Activated T-helper 2 cell treated with anti-CD3 and anti-CD28 coated beads, Interferon-gamma antibody, Interleukin-2, Interleukin-4, amounts not matched to agents 10 μg/mL and 5 μg/mL and 100 μg/mL, durations not matched to agents 14 hours and 24 hours and 36 hours (primary cell): ENCODE measurements around the gene SORL1. TPM values are rescaled to one million over a fixed set of nuclear protein-coding genes. Genes with fewer than 3 reads are reported as not detected.

Source experiments
- DNase-seq: peaks from one replicate; pipeline ENCODE4 v3.0.0; 2021; ENCODE audit warnings: low spot score
- H3K27ac Mint-ChIP-seq: one replicate; pipeline ENCODE4 v1.8.0; 2021; ENCODE audit warnings: mixed read lengths
- H3K27me3 Mint-ChIP-seq: one replicate; pipeline ENCODE4 v1.8.0; 2021; ENCODE audit warnings: low read depth, mixed read lengths
- H3K36me3 Mint-ChIP-seq: one replicate; pipeline ENCODE4 v1.8.0; 2021; ENCODE audit warnings: low read depth, mixed read lengths
- H3K4me1 Mint-ChIP-seq: one replicate; pipeline ENCODE4 v1.8.0; 2021; ENCODE audit warnings: low read depth, mixed read lengths
- H3K4me3 Mint-ChIP-seq: one replicate; pipeline ENCODE4 v1.8.0; 2021; ENCODE audit warnings: low read depth, mild to moderate bottlenecking, moderate library complexity, mixed read lengths
- H3K9me3 Mint-ChIP-seq: one replicate; pipeline ENCODE4 v1.8.0; 2021; ENCODE audit warnings: mixed read lengths
- intact Hi-C: fragments of 100-400 bp; cut with micrococcal nuclease; formaldehyde crosslinking; loops from one replicate; pipeline ENCODE4 v1.15.1; 2023
- total RNA-seq: library from RNA; stranded (reverse); gene quantifications from 2 replicates; pipeline ENCODE4 v1.2.3, GENCODE V29; 2022

SORL1 gene
- total RNA-seq, 1 donor from 2014 or later: 20.2 TPM

- peaks cover 65% of the 10 kb centered on the region for H3K36me3 Mint-ChIP-seq
- intact Hi-C loops: no loop called here
- H3K4me3 Mint-ChIP-seq: no peak overlapping the region
- no peak overlapping the region for H3K27ac Mint-ChIP-seq
- DNase-seq: no peak
- H3K9me3 Mint-ChIP-seq: no peaks in the 10 kb centered on the region
- peaks cover 14% of the 10 kb centered on the region for H3K4me1 Mint-ChIP-seq
- no peaks in the 10 kb centered on the region for H3K27me3 Mint-ChIP-seq
These were observed 60.7 kb downstream of the SORL1 start for GRCh38 chr11:121512468-121513465.

DNA sequence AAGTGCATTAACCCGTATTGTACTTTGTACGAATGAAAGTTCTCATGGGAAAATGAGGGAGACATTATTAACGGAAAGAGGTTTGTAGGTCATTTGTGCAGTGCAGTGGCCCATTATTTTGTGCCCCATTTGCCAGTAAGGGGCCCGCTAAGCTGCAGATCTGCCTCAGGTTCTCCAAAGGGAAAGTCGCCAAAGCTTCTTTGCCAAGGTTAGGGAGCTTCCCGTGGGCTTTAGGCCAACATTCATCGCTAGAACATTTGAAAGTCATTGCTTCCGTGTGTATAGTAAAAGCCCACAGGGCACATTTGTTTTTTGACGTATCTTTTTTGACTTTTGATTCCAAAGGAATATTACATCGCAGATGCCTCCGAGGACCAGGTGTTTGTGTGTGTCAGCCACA is 61.7 kb downstream of the SORL1 start:
- Mint-ChIP-seq H3K4me1 (peaks cover 14% of the 10 kb centered on the region), H3K27me3 (no peaks in the 10 kb centered on the region), H3K4me3 (no peak overlapping the region), H3K9me3 (no peaks in the 10 kb centered on the region), H3K36me3 (peaks cover 63% of the 10 kb centered on the region), H3K27ac (no peak overlapping the region)
- DNase-seq: no peak
- intact Hi-C loops: no loop called here

DNA sequence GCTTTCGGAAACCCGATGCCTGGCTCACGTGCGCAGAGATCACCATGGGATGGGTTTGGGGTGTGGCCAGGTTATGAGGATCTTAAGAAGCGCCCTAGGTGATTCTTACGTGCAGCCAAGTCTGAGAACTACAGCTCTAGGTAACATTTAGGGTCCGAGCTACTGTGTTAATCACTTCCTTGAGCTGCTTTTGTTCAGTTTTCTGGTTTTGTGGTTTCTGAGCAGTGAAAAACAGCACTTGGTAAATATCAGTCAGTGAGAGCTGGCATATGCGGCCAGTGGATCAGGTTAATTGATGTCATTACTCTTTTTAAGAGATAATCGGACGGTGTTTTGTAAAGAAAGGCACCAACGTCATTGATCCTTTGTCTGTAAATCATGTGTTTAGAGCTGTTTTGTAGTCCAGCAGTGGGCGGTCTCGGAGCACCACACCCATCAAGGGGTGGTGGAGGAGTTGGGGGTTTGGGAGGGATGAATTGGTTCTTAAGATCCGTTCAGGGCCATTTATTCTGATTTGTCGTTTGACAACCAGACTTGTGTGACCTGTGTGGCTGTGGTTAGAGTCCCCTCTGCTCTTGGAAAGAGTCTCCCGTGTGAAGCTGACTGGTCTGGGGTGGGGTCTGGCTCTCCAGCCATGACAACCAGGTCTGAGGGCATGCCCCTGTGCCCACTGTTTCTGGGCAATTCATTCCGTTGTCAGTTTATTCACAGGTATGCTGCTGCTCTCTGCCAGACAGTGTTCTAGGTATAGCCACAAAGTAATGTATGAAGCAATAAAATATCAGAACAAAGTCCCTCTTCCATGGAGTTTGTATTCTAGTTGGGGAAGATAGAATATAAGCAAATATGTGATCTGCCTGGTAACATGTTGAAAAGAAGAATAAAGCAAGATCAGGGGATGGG is 62.6 kb downstream of the SORL1 start:
- Mint-ChIP-seq H3K9me3 (no peaks in the 10 kb centered on the region), H3K4me3 (no peak overlapping the region), H3K36me3 (peaks cover 60% of the 10 kb centered on the region), H3K27ac (no peak overlapping the region), H3K4me1 (peaks cover 14% of the 10 kb centered on the region), H3K27me3 (no peaks in the 10 kb centered on the region)
- intact Hi-C loops: no loop called here
- DNase-seq: no peak

GRCh38 chr11:121515335-121515671 is 63.2 kb downstream of the SORL1 start:
- Mint-ChIP-seq H3K27me3 (no peaks in the 10 kb centered on the region), H3K9me3 (no peaks in the 10 kb centered on the region), H3K36me3 (peaks cover 61% of the 10 kb centered on the region), H3K4me1 (peaks cover 16% of the 10 kb centered on the region), H3K4me3 (no peak overlapping the region), H3K27ac (no peak overlapping the region)
- intact Hi-C loops: no loop called here
- no peak for DNase-seq

GRCh38 chr11:121517996-121518395 is 65.9 kb downstream of the SORL1 start:
- H3K9me3 Mint-ChIP-seq: no peaks in the 10 kb centered on the region
- H3K36me3 Mint-ChIP-seq: peaks cover 60% of the 10 kb centered on the region
- H3K4me1 Mint-ChIP-seq: peaks cover 30% of the 10 kb centered on the region

DNA sequence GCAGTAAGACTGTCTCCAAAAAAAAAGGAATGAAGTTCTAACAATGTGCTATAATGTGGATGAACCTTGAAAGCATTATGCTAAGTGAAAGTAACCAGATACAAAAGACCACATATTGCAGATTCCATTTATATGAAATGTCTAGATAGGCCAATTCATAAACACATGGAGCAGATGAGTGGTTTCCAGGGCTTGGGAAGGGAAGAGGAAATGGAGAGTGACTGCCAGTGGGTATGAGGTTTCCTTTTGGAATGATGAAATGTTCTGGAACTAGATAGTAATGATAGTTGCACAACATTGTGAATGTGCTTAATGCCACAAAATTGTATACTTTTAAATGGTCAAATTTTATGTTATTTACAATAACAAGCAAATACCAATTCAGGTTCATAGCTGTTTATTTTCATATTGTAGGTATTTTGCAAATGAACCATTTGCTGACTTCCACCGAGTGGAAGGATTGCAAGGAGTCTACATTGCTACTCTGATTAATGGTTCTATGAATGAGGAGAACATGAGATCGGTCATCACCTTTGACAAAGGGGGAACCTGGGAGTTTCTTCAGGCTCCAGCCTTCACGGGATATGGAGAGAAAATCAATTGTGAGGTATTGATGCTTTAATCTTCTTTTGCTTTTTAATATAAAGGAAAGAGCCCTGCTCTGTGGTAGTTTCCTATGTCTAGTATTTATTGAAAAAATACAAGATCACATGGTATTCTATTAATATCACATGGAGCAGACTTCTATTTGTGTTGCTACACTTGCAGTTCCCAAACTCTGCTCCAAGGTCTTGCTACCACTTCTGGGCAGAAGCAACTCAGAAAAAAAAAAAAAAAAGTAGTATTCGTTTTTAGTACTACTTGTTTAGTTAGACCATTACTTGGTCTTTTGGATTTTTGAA is 68.4 kb downstream of the SORL1 start:
- Mint-ChIP-seq H3K36me3 (peaks cover 63% of the 10 kb centered on the region), H3K9me3 (peaks cover 16% of the 10 kb centered on the region), H3K27ac (no peak overlapping the region), H3K27me3 (no peaks in the 10 kb centered on the region), H3K4me3 (no peak overlapping the region), H3K4me1 (peaks cover 17% of the 10 kb centered on the region)
- intact Hi-C loops: no loop called here
- DNase-seq: no peak

More at GRCh38 chr11:121517996-121518395, 65.9 kb downstream of the SORL1 start:
- DNase-seq: no peak
- H3K4me3 Mint-ChIP-seq: no peak overlapping the region
- intact Hi-C loops: no loop called here
- H3K27me3 Mint-ChIP-seq: no peaks in the 10 kb centered on the region
- H3K27ac Mint-ChIP-seq: no peak overlapping the region

GRCh38 chr11:121521145-121522042 is 69.3 kb downstream of the SORL1 start:
- intact Hi-C loops: no loop called here
- Mint-ChIP-seq H3K4me1 (peaks cover 17% of the 10 kb centered on the region), H3K36me3 (peaks cover 67% of the 10 kb centered on the region), H3K4me3 (no peak overlapping the region), H3K27me3 (no peaks in the 10 kb centered on the region), H3K9me3 (peaks cover 25% of the 10 kb centered on the region), H3K27ac (no peak overlapping the region)
- DNase-seq: no peak

GRCh38 chr11:121522043-121522941 is 70.2 kb downstream of the SORL1 start:
- H3K27me3 Mint-ChIP-seq: no peaks in the 10 kb centered on the region
- H3K9me3 Mint-ChIP-seq: peaks cover 27% of the 10 kb centered on the region
- no peak for DNase-seq
- no peak overlapping the region for H3K27ac Mint-ChIP-seq
- intact Hi-C loops: no loop called here
- no peak overlapping the region for H3K4me3 Mint-ChIP-seq
- H3K4me1 Mint-ChIP-seq: peaks cover 17% of the 10 kb centered on the region
- peaks cover 70% of the 10 kb centered on the region for H3K36me3 Mint-ChIP-seq

GRCh38 chr11:121523581-121524232 is 71.6 kb downstream of the SORL1 start:
- DNase-seq: no peak
- intact Hi-C loops: no loop called here
- no peak overlapping the region for H3K4me3 Mint-ChIP-seq
- peaks cover 71% of the 10 kb centered on the region for H3K36me3 Mint-ChIP-seq
- no peaks in the 10 kb centered on the region for H3K27me3 Mint-ChIP-seq
- H3K9me3 Mint-ChIP-seq: peaks cover 36% of the 10 kb centered on the region
- H3K27ac Mint-ChIP-seq: no peak overlapping the region
- H3K4me1 Mint-ChIP-seq: peaks cover 15% of the 10 kb centered on the region

GRCh38 chr11:121524233-121524631 is 72.1 kb downstream of the SORL1 start:
- Mint-ChIP-seq H3K4me1 (peaks cover 15% of the 10 kb centered on the region), H3K27ac (no peak overlapping the region), H3K36me3 (peaks cover 76% of the 10 kb centered on the region), H3K9me3 (peaks cover 38% of the 10 kb centered on the region), H3K4me3 (no peak overlapping the region), H3K27me3 (no peaks in the 10 kb centered on the region)
- DNase-seq: no peak
- intact Hi-C loops: no loop called here
